ENCODE data around the gene CPHXL2. TPM values are rescaled to one million over a fixed set of nuclear protein-coding genes. Genes with fewer than 3 reads are reported as not detected.
A peak's percentile ranks its signal among the peaks of the same experiment; 100 is the strongest.

Gene CPHXL2
- total and polyA plus RNA-seq, 2 experiments from 2014 or later, result not detected

- TF ChIP-seq, protein P1, sequence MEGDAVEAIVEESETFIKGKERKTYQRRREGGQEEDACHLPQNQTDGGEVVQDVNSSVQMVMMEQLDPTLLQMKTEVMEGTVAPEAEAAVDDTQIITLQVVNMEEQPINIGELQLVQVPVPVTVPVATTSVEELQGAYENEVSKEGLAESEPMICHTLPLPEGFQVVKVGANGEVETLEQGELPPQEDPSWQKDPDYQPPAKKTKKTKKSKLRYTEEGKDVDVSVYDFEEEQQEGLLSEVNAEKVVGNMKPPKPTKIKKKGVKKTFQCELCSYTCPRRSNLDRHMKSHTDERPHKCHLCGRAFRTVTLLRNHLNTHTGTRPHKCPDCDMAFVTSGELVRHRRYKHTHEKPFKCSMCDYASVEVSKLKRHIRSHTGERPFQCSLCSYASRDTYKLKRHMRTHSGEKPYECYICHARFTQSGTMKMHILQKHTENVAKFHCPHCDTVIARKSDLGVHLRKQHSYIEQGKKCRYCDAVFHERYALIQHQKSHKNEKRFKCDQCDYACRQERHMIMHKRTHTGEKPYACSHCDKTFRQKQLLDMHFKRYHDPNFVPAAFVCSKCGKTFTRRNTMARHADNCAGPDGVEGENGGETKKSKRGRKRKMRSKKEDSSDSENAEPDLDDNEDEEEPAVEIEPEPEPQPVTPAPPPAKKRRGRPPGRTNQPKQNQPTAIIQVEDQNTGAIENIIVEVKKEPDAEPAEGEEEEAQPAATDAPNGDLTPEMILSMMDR (IDR thresholded peaks at IDR 0.05; ENCODE audit: low read depth, low read length), result no peak
- H3K27ac ChIP-seq, result no peak overlapping the region
- H3K36me3 ChIP-seq, result peaks cover 31% of the 10 kb centered on the region
- no peaks in the 10 kb centered on the region for H3K9me3 ChIP-seq (ENCODE audit: low read depth)
- no peaks in the 10 kb centered on the region for H3K4me1 ChIP-seq (ENCODE audit: low read depth)
- no peak for DNase-seq (ENCODE audit: low read depth in 1 of 2, low spot score in 1 of 2)
- no peak overlapping the region for H3K4me3 ChIP-seq
- no peaks in the 10 kb centered on the region for H3K27me3 ChIP-seq
These were observed 16.5 kb downstream of the CPHXL2 start for GRCh38 chr16:75660321-75660720.

DNA sequence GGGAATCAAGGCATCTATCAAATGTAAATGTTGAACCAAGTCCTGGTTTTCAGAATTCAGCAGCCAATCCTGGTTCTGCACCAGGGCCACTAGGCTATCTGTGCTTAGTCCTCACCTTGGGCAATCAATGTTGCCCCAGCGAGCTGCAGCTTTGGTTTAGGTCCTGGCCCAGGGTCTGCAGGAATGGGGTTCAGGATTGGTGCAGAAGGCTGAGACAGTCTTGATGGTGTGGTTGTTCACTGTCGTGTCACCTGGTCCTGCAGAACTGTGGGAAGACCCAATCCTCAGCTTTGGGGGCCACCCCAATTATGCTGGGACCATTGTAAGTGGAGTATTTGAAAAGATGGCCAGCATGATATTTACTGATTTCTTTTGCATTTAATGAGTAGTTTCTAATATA lies 18.6 kb downstream of the CPHXL2 start:
- DNase-seq (ENCODE audit: low read depth in 1 of 2, low spot score in 1 of 2), result no peak
- H3K9me3 ChIP-seq (ENCODE audit: low read depth), result no peaks in the 10 kb centered on the region
- H3K27ac ChIP-seq, result no peak overlapping the region
- TF ChIP-seq, protein P1 (IDR thresholded peaks at IDR 0.05; ENCODE audit: low read depth, low read length), result no peak
- H3K27me3 ChIP-seq, result no peaks in the 10 kb centered on the region
- no peaks in the 10 kb centered on the region for H3K4me1 ChIP-seq (ENCODE audit: low read depth)
- H3K36me3 ChIP-seq, result peaks cover 43% of the 10 kb centered on the region
- H3K4me3 ChIP-seq, result no peak overlapping the region

- H3K27me3 ChIP-seq, result no peaks in the 10 kb centered on the region
- H3K36me3 ChIP-seq, result peaks cover 43% of the 10 kb centered on the region
- no peaks in the 10 kb centered on the region for H3K9me3 ChIP-seq (ENCODE audit: low read depth)
- DNase-seq (ENCODE audit: low read depth in 1 of 2, low spot score in 1 of 2), result no peak
- H3K4me1 ChIP-seq (ENCODE audit: low read depth), result peaks cover 12% of the 10 kb centered on the region
- H3K27ac ChIP-seq, result no peak overlapping the region
- H3K4me3 ChIP-seq, result no peak overlapping the region
- TF ChIP-seq, protein P1 (IDR thresholded peaks at IDR 0.05; ENCODE audit: low read depth, low read length), result no peak
These were observed 22.9 kb downstream of the CPHXL2 start for GRCh38 chr16:75653922-75654321.

DNA sequence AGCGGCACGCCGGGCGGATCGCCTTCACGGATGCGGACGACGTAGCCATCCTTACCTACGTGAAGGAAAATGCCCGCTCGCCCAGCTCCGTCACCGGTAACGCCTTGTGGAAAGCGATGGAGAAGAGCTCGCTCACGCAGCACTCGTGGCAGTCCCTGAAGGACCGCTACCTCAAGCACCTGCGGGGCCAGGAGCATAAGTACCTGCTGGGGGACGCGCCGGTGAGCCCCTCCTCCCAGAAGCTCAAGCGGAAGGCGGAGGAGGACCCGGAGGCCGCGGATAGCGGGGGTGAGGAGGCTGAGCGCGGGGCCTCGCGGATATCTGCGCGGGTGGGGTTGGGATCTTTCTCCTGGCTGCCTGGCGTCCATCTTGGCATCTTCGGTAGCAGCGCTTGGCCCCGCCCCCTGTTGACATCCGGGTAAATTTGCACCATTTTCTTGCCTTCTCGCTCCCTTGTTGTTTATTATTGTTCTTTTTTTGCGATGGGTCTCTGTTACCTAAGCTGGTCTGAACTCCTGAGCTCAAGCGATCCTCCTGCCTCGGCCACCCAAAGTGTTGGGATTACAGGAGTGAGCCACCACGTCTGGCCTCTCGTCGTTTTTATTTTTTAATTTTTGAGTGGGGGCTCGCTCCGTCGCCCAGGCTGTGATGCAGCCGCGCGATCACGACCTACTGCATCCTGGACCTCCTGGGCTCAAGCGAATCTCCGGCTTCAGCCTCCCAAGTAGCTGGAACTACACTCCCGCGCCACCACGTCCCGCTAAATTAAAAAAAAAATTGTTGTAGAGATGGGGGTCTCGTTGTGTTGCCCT lies 28.3 kb downstream of the CPHXL2 start:
- Histone ChIP-seq H3K27me3 (no peaks in the 10 kb centered on the region), H3K36me3 (peaks cover 12% of the 10 kb centered on the region), H3K4me3 (peak overlapping the region; percentile 61), H3K4me1 (ENCODE audit: low read depth) (peaks cover 17% of the 10 kb centered on the region), H3K9me3 (ENCODE audit: low read depth) (no peaks in the 10 kb centered on the region), H3K27ac (peak overlapping the region; percentile 85)
- TF ChIP-seq, protein P1 (IDR thresholded peaks at IDR 0.05; ENCODE audit: low read depth, low read length), result no peak
- DNase-seq (ENCODE audit: low read depth in 1 of 2, low spot score in 1 of 2), result peak; percentile 74 to 85

DNA sequence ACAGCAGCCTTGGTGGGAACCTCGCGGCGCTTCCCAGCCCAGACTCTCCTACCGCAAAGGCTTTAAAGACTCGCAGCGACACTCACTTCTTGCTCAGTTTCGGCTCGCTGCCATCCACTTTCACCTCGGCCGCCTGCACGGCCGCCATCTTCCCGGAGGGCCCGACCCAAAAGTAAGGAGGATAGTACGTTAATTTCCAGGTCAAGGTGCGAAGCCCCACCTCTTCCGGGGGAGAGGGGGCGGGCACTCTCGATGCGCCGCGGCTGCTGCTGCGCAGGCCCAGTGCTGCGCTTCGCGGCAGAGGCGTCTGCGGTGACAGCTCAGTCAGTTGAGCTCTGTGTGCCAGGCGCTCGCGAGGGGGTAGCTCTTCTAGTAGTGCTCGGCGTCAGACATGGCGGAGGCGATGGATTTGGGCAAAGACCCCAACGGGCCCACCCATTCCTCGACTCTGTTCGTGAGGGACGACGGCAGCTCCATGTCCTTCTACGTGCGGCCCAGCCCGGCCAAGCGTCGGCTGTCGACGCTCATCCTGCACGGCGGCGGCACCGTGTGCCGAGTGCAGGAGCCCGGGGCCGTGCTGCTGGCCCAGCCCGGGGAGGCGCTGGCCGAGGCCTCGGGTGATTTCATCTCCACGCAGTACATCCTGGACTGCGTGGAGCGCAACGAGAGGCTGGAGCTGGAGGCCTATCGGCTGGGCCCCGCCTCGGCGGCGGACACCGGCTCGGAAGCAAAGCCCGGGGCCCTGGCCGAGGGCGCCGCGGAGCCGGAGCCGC lies 29.1 kb downstream of the CPHXL2 start, which contains the start of the genes KARS1 and TERF2IP:
KARS1 (minus strand) TSS at position 174 of the 773 bp plus-strand sequence; CDS start at position 148, 26 bp downstream.
TERF2IP (plus strand) TSS at position 282 of the 773 bp plus-strand sequence; CDS start at position 392, 110 bp downstream.
- no peaks in the 10 kb centered on the region for H3K9me3 ChIP-seq (ENCODE audit: low read depth)
- TF ChIP-seq, protein P1 (IDR thresholded peaks at IDR 0.05; ENCODE audit: low read depth, low read length), result no peak

More for the DNA sequence above, 29.1 kb downstream of the CPHXL2 start, which contains the start of the genes KARS1 and TERF2IP:
- Histone ChIP-seq H3K27me3 (no peaks in the 10 kb centered on the region), H3K27ac (peak within 1 kb of the TSS; percentile 85), H3K4me3 (peak within 1 kb of the TSS; percentile 61), H3K36me3 (peaks cover 12% of the 10 kb centered on the region), H3K4me1 (ENCODE audit: low read depth) (peaks cover 17% of the 10 kb centered on the region)
- peak; percentile 92 to 93 for DNase-seq (ENCODE audit: low read depth in 1 of 2, low spot score in 1 of 2)
